HG03469 (cell line): Measurements from ENCODE around the gene SALL4.
"Not testable (repeated sequence)": the region's sequence is repeated elsewhere in the genome, so short reads cannot be mapped to it uniquely, and the experiment has no call there.

Source experiments
- ATAC-seq: cut with Tn5 transposase; IDR thresholded peaks from one replicate; pipeline ENCODE4 v1.9.1; 2021; ENCODE audit warnings: mild to moderate bottlenecking, moderate library complexity, moderate number of reproducible peaks; ENCODE audit not compliant: unreplicated experiment

SALL4 gene

DNA sequence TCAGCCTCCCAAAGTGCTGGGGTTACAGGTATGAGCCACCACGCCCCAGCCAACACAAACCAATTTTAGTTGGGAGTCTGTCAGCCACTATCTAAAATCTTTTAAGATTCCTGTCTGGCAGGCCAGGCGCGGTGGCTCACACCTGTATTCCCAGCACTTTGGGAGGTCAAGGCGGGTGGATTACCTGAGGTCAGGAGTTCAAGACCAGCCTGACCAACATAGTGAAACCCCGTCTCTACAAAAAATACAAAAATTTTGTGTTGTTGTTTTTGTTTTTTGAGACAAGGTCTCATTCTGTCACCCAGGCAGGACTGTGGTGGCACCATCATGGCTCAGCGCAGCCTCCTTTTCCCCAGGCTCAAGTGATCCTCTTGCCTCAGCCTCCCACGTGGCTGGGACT is 62.0 kb downstream of the SALL4 start:
- ATAC-seq = not testable (repeated sequence)

DNA sequence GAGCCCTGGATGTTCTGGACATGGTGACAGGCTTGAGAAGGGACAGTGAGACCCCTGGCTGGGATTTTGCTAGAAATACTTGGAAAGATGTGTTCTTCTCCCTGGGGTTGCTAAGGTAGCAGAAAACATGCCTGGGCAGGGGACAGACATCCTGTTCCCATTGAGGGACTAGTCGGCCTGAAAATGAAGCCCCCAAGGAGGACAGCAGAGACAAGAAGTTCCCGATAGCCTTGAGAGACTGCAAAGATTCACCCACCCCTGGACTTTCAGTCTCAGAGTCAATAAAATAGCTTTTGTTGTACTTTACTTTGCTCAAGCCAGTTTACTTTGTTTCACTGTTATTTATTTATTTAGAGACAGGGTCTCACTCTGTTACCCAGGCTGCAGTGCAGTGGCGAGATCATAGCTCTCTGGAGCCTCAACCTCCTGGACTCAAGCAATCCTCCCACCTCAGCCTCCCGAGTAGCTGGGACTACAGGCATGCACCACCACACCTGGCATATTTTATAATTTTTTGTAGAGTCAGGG is 62.5 kb downstream of the SALL4 start:
- no peak for ATAC-seq

DNA sequence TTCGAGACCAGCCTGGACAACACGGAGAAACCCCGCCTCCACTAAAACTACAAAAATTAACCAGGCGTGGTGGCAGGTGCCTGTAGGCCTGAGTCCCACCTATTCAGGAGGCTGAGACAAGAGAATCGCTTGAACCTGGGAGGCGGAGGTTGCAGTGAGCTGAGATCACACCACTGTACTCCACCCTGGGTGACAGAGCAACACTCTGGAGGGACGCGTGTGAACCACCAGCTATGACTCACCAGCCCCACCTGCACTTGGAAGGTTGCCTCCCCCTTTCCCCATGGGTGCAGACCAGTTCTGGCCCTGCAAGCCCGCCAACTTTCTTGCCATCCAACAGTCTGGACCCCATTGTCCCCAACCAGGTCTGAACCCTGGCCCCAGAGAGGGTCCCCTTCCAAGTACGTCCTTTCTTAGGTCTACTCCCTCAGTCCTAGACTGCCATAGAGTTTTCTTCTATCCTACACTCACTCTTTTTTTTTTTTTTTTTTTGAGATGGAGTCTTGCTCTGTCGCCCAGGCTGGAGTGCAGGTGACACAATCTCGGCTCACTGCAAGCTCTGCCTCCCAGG is 63.4 kb downstream of the SALL4 start:
- ATAC-seq = no peak

DNA sequence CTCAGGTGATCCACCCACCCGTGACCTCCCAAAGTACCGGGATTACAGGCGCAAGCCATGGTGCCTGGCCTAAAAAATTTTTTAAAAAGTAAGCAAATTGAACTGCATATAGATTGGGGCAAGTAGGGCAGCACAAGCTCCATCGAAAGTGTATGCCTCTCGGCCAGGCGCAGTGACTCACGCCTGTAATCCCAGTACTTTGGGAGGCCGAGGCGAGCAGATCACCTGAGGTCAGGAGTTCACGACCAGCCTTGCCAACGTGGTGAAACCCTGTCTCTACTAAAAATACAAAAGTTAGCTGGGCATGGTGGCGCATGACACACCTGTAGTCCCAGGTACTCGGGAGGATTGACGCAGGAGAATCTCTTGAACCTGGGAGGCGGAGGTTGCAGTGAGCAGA is 64.1 kb downstream of the SALL4 start:
- not testable (repeated sequence) for ATAC-seq

DNA sequence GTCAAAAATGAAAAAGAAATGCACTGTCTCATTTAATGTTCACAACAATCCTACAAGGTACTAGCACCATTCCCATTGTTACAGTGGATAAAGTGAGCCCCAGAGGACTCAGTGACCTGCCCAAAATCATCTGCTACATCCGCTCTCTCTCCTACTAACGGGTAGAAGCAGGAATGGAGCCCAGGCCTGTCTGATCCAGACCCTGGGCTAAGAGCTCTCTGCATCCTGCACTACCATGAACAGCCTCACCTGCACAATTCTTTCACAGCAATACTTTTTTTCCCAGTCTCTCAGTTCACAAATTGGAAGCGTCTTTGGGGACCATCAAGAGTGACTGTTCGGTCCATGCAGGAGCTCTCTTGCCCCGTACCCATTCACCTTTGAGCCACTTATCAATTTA is 65.4 kb downstream of the SALL4 start:
- ATAC-seq = no peak

DNA sequence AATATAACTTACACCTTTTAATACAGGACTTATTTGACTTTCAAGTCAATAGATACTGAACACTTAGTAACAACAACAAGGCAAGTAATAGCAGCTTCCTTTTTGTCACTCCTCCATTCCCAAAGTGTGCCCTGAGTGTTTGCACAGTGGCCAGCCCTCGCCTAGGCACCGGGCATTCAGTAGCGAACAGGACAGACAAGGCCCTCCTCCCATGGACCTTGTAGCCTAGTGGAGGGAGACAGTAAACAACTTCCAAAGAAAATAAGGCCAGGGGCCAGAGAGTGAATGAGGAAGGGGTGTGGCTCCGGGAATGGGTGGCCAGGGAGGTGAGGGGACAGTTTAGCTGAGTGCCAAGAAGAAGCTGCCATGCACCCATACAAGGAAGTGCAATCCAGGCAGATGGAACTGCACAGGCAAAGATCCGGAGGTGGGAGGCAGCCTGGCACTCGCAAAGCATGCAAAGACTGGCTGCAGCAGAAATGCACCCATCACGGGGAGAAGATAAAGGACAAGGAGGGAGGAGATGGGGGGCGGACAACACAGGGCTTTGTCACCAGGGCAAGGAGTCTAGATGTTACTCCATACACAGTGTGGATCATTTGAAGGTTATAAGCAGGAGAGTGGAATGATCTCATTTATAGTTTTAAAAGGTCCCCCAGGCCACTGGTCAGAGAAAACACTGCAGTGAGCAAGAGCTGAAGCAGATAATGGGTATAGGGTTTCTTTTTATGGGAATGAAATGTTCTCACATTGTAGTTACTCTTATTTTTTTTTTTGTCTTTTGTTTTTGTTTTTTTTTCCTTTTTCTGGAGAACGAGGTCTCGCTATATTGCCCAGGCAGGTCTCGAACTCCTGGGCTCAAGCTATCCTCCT is 66.4 kb downstream of the SALL4 start:
- ATAC-seq = no peak

DNA sequence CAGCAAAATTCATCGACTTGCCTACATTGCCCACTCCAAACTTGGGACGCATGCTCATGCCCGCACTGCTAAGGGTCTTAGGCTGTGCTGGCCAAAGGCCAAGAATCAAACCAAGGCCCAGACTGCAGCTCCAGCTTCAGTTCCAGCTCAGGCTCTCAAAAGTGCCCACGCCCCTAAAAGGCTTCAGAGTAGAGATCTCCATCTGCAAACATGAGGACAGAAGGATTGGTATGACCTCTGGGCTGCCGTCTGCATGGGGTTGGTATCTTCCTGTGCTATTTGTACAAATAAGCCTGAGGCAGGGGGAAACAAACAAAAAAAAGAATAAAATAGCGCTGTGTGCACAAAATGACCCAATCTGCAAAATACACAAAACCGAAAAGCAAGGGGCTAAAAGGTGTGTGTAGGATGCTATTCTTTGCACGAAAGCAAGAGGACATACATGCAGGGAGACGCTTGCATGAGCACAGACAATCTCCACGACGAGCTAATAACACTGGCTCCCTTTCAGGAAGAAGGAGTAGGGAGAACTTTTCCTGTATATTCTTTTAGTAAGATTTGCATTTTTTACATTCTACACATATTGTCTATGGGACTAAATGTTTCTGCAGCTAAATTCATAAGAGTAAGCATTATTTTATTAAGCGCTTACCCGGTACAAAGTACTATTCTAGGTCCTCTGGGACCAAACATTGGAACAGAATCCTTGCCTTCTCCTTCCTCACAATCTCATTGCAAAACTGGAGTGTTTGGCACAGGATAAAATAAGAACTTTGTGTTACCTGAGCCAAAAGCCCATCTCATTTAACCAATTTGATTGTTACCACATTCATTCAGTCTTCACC is 67.2 kb downstream of the SALL4 start:
- no peak for ATAC-seq

DNA sequence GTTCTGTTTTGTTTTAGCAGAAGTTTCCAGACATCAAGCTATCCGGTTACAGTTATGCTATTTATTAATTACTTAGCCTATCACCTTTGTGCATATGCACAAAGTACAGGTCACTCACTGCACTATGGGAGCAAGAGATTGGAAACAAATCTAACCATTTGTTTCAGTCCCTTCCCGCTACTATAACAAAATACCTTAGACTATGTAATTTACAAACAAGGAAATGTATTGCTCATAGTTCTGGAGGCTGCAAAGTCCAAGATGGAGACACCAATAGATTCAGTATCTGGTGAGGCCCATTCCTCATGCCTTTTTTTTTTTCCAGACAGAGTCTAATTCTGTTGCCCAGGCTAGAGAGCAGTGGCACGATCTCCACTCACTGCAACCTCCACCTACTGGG is 69.3 kb downstream of the SALL4 start:
- ATAC-seq = no peak
